ENCODE measurements around the gene HTR2A.

Gene HTR2A

DNA sequence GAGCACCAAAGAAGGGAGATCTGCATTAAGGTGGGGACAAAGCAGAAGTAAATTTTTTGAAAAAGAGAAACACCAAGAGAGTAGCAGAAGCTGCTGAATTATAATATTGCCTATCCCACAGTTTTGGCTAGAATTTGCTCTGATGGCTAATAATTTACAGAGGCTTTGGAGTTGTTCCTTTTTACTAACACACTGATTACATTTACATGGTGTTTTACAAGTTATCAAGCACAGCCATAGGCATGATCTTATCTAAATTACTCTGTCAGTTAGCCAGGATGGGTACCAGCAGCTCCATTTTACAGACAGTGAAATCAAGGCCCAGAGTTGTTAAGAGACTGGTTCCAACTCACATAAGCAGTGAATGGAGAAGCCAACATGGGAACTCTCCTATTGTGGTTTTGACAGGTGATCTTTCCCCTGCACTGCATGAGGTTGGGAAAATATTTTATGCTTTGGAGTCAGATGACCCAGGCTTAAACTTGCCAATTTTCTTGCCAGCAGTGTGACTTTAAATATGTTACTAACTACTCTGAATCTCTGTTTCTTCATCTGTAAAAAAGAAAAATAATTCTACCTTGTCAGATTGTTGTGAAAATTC is 66.3 kb downstream of the HTR2A start:
- Histone ChIP-seq H3K4me3 (ENCODE audit: insufficient read depth in 1 of 2, low read depth in 1 of 2, low read length in 2 of 2) (no peak overlapping the region), H2AK5ac (ENCODE audit: low read length, severe bottlenecking) (no peak overlapping the region), H3K36me3 (ENCODE audit: control insufficient read depth in 1 of 2, insufficient read depth in 2 of 2, low read depth in 1 of 2, low read length in 2 of 2) (peaks cover 0 to 9% of the 10 kb centered on the region in 2 experiments), H3K9me3 (ENCODE audit: control insufficient read depth, low read length) (no peaks in the 10 kb centered on the region), H3K27me3 (ENCODE audit: control insufficient read depth in 1 of 2, insufficient read depth in 1 of 2, low read length in 2 of 2) (no peaks in the 10 kb centered on the region), H2BK5ac (ENCODE audit: low read depth, low read length, poor library complexity, severe bottlenecking) (no peak overlapping the region), H3K23ac (ENCODE audit: low read length in 2 of 2) (no peak overlapping the region), H2BK15ac (ENCODE audit: low read depth, poor library complexity, severe bottlenecking) (no peak overlapping the region), H3K14ac (ENCODE audit: low read length in 2 of 2) (no peak overlapping the region), H2BK120ac (ENCODE audit: low read depth, low read length) (no peak overlapping the region), H3K9ac (ENCODE audit: low read length) (no peak overlapping the region), H3K79me1 (replicated peaks; ENCODE audit: low read length, poor library complexity, severe bottlenecking) (no peaks in the 10 kb centered on the region), H3K4me2 (ENCODE audit: low read length, poor library complexity, severe bottlenecking) (no peak overlapping the region), H4K8ac (ENCODE audit: low read length) (no peak overlapping the region), H4K91ac (ENCODE audit: low read length) (no peak overlapping the region), H3K27ac (ENCODE audit: low read length, poor library complexity, severe bottlenecking) (no peak overlapping the region), H3K4ac (ENCODE audit: low read depth in 1 of 2, low read length in 2 of 2) (no peak overlapping the region), H2AFZ (ENCODE audit: low read depth, low read length) (no peak overlapping the region), H3K4me1 (ENCODE audit: control insufficient read depth, insufficient read depth, low read depth, low read length) (peaks cover 2% of the 10 kb centered on the region), H3K18ac (ENCODE audit: low read depth in 1 of 2, low read length in 2 of 2) (no peak overlapping the region), H2BK12ac (ENCODE audit: low read length in 2 of 2) (no peak overlapping the region)
- DNase-seq: no peak

GRCh38 chr13:46822551-46822950 is 74.3 kb downstream of the HTR2A start:
- Histone ChIP-seq H3K36me3 (ENCODE audit: control insufficient read depth in 1 of 2, insufficient read depth in 2 of 2, low read depth in 1 of 2, low read length in 2 of 2) (no peaks in the 10 kb centered on the region), H2AFZ (ENCODE audit: low read depth, low read length) (no peak overlapping the region), H4K91ac (ENCODE audit: low read length) (no peak overlapping the region), H3K9me3 (ENCODE audit: control insufficient read depth, low read length) (no peaks in the 10 kb centered on the region), H3K23ac (ENCODE audit: low read length in 2 of 2) (no peak overlapping the region), H3K4me2 (ENCODE audit: low read length, poor library complexity, severe bottlenecking) (no peak overlapping the region), H3K27ac (ENCODE audit: low read length, poor library complexity, severe bottlenecking) (no peak overlapping the region), H3K4ac (ENCODE audit: low read depth in 1 of 2, low read length in 2 of 2) (no peak overlapping the region), H2BK15ac (ENCODE audit: low read depth, poor library complexity, severe bottlenecking) (no peak overlapping the region), H4K8ac (ENCODE audit: low read length) (no peak overlapping the region), H3K14ac (ENCODE audit: low read length in 2 of 2) (no peak overlapping the region), H2BK12ac (ENCODE audit: low read length in 2 of 2) (no peak overlapping the region), H2BK120ac (ENCODE audit: low read depth, low read length) (no peak overlapping the region), H2AK5ac (ENCODE audit: low read length, severe bottlenecking) (no peak overlapping the region), H3K79me1 (replicated peaks; ENCODE audit: low read length, poor library complexity, severe bottlenecking) (no peaks in the 10 kb centered on the region), H3K4me1 (ENCODE audit: control insufficient read depth, insufficient read depth, low read depth, low read length) (no peaks in the 10 kb centered on the region), H3K4me3 (ENCODE audit: insufficient read depth in 1 of 2, low read depth in 1 of 2, low read length in 2 of 2) (no peak overlapping the region), H3K27me3 (ENCODE audit: control insufficient read depth in 1 of 2, insufficient read depth in 1 of 2, low read length in 2 of 2) (no peaks in the 10 kb centered on the region), H3K18ac (ENCODE audit: low read depth in 1 of 2, low read length in 2 of 2) (no peak overlapping the region), H3K9ac (ENCODE audit: low read length) (no peak overlapping the region), H2BK5ac (ENCODE audit: low read depth, low read length, poor library complexity, severe bottlenecking) (no peak overlapping the region)
- 100% methylated on average over 1 of the region's 2 CpGs for WGBS
- no peak for DNase-seq

DNA sequence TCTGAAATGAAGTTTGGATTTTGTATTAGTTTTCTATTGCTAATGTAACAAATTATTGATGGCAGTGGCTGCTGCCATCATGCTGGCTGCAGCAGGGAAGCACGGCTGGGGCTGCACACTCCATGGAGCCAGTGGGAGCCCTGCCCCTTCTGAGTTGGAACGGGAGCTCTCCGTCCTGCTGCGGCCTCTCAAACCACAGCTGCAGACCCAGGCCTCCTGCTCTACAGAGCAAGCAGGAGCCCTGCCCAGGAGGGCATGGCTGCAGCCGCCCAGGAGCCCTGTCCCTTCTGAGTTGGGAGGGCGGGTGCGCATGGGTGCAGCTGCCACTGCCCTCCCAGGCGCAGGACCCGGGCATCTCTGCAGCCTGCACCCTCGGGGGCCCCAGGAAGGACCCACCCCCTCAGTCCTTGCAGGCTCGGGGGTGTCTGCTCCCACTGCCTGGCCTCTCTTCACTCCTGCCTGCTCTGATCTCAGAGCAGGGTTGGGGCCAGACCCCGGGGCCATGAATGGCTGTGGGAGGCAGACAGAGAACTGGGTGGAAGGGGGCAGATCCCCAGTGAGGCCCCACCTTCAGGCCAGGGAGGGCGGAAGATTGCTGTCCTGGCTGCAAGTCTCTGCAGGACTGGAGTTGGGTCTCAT is 78.9 kb downstream of the HTR2A start:
- H2BK12ac ChIP-seq (ENCODE audit: low read length in 2 of 2): no peak overlapping the region
- H3K4ac ChIP-seq (ENCODE audit: low read depth in 1 of 2, low read length in 2 of 2): no peak overlapping the region
- peaks cover 6% of the 10 kb centered on the region for H3K9me3 ChIP-seq (ENCODE audit: control insufficient read depth, low read length)
- no peak overlapping the region for H2BK120ac ChIP-seq (ENCODE audit: low read depth, low read length)
- no peaks in the 10 kb centered on the region for H3K79me1 ChIP-seq (replicated peaks; ENCODE audit: low read length, poor library complexity, severe bottlenecking)
- DNase-seq: no peak
- H3K4me3 ChIP-seq (ENCODE audit: insufficient read depth in 1 of 2, low read depth in 1 of 2, low read length in 2 of 2): no peak overlapping the region
- no peak overlapping the region for H2AK5ac ChIP-seq (ENCODE audit: low read length, severe bottlenecking)
- no peaks in the 10 kb centered on the region for H3K36me3 ChIP-seq (ENCODE audit: control insufficient read depth in 1 of 2, insufficient read depth in 2 of 2, low read depth in 1 of 2, low read length in 2 of 2)
- H4K91ac ChIP-seq (ENCODE audit: low read length): no peak overlapping the region
- H3K14ac ChIP-seq (ENCODE audit: low read length in 2 of 2): no peak overlapping the region
- 90% methylated on average over 13 of the region's 13 CpGs for WGBS
- no peak overlapping the region for H2BK15ac ChIP-seq (ENCODE audit: low read depth, poor library complexity, severe bottlenecking)
- no peak overlapping the region for H2BK5ac ChIP-seq (ENCODE audit: low read depth, low read length, poor library complexity, severe bottlenecking)
- H3K4me1 ChIP-seq (ENCODE audit: control insufficient read depth, insufficient read depth, low read depth, low read length): no peaks in the 10 kb centered on the region
- H3K23ac ChIP-seq (ENCODE audit: low read length in 2 of 2): no peak overlapping the region
- H3K18ac ChIP-seq (ENCODE audit: low read depth in 1 of 2, low read length in 2 of 2): no peak overlapping the region
- no peak overlapping the region for H3K4me2 ChIP-seq (ENCODE audit: low read length, poor library complexity, severe bottlenecking)
- H4K8ac ChIP-seq (ENCODE audit: low read length): no peak overlapping the region
- no peak overlapping the region for H2AFZ ChIP-seq (ENCODE audit: low read depth, low read length)
- no peaks in the 10 kb centered on the region for H3K27me3 ChIP-seq (ENCODE audit: control insufficient read depth in 1 of 2, insufficient read depth in 1 of 2, low read length in 2 of 2)
- no peak overlapping the region for H3K27ac ChIP-seq (ENCODE audit: low read length, poor library complexity, severe bottlenecking)
- H3K9ac ChIP-seq (ENCODE audit: low read length): no peak overlapping the region

DNA sequence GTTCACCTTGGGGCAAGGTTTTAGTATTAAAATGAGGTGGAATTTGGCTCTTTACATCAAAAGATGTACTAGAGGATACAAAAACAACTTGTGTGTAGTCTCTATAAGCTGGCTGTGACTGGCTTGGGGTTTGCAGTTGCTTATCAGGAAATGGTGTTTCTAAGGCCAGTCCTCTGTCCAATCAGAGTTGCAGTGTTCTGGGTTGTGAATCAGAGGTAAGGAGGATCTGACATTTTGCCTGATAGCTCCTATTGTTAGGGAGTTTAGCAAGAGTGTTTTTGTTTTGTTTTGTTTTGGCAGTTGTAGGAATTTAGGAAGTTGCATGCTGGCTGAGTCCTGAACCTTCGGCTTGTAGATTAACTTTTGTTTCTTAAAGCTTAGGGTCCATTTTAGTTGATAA is 79.8 kb downstream of the HTR2A start:
- 90% methylated on average over 1 of the region's 1 CpG for WGBS
- no peaks in the 10 kb centered on the region for H3K27me3 ChIP-seq (ENCODE audit: control insufficient read depth in 1 of 2, insufficient read depth in 1 of 2, low read length in 2 of 2)
- H3K4me2 ChIP-seq (ENCODE audit: low read length, poor library complexity, severe bottlenecking): no peak overlapping the region
- H4K8ac ChIP-seq (ENCODE audit: low read length): no peak overlapping the region
- H2BK12ac ChIP-seq (ENCODE audit: low read length in 2 of 2): no peak overlapping the region
- no peak overlapping the region for H2BK5ac ChIP-seq (ENCODE audit: low read depth, low read length, poor library complexity, severe bottlenecking)
- no peak overlapping the region for H3K14ac ChIP-seq (ENCODE audit: low read length in 2 of 2)
- H2AFZ ChIP-seq (ENCODE audit: low read depth, low read length): no peak overlapping the region
- H3K4ac ChIP-seq (ENCODE audit: low read depth in 1 of 2, low read length in 2 of 2): no peak overlapping the region
- no peak for DNase-seq
- H2BK120ac ChIP-seq (ENCODE audit: low read depth, low read length): no peak overlapping the region
- no peak overlapping the region for H4K91ac ChIP-seq (ENCODE audit: low read length)
- peaks cover 15% of the 10 kb centered on the region for H3K9me3 ChIP-seq (ENCODE audit: control insufficient read depth, low read length)
- H3K9ac ChIP-seq (ENCODE audit: low read length): no peak overlapping the region
- no peak overlapping the region for H3K18ac ChIP-seq (ENCODE audit: low read depth in 1 of 2, low read length in 2 of 2)
- H2AK5ac ChIP-seq (ENCODE audit: low read length, severe bottlenecking): no peak overlapping the region
- no peaks in the 10 kb centered on the region for H3K36me3 ChIP-seq (ENCODE audit: control insufficient read depth in 1 of 2, insufficient read depth in 2 of 2, low read depth in 1 of 2, low read length in 2 of 2)
- H2BK15ac ChIP-seq (ENCODE audit: low read depth, poor library complexity, severe bottlenecking): no peak overlapping the region
- H3K4me1 ChIP-seq (ENCODE audit: control insufficient read depth, insufficient read depth, low read depth, low read length): no peaks in the 10 kb centered on the region
- no peak overlapping the region for H3K4me3 ChIP-seq (ENCODE audit: insufficient read depth in 1 of 2, low read depth in 1 of 2, low read length in 2 of 2)
- H3K23ac ChIP-seq (ENCODE audit: low read length in 2 of 2): no peak overlapping the region
- no peaks in the 10 kb centered on the region for H3K79me1 ChIP-seq (replicated peaks; ENCODE audit: low read length, poor library complexity, severe bottlenecking)
- H3K27ac ChIP-seq (ENCODE audit: low read length, poor library complexity, severe bottlenecking): no peak overlapping the region
